DOHH2 (cell line): ENCODE measurements around the gene ALG8.

Source experiments
- H3F3A ChIP-seq: fragments of 200-600 bp; sonication (generic), shearing (Covaris generic); 2 replicates; pipeline ENCODE4 v1.6.0; 2016; ENCODE audit warnings: antibody characterized with exemption, mild to moderate bottlenecking; ENCODE audit not compliant: control insufficient read depth, insufficient read depth
- H3K27ac ChIP-seq: fragments of 200-600 bp; sonication (generic); 2 replicates; pipeline ENCODE4 v1.5.1; 2014; ENCODE audit warnings: low read depth, mild to moderate bottlenecking, low read length, moderate library complexity
- H3K27me3 ChIP-seq: fragments of 200-600 bp; sonication (generic); 2 replicates; pipeline ENCODE4 v1.6.1; 2014; ENCODE audit warnings: mild to moderate bottlenecking, low read length, mixed read lengths; ENCODE audit not compliant: control insufficient read depth
- H3K36me3 ChIP-seq: fragments of 200-600 bp; sonication (generic); 2 replicates; pipeline ENCODE4 v1.6.1; 2014; ENCODE audit warnings: mild to moderate bottlenecking, low read length, moderate library complexity, mixed read lengths; ENCODE audit not compliant: control insufficient read depth
- H3K4me1 ChIP-seq: fragments of 200-600 bp; sonication (generic); 2 replicates; pipeline ENCODE4 v1.6.1; 2014; ENCODE audit warnings: mild to moderate bottlenecking, low read length, mixed read lengths; ENCODE audit not compliant: control insufficient read depth
- H3K4me2 ChIP-seq: fragments of 200-600 bp; sonication (generic); 2 replicates; pipeline ENCODE4 v1.6.0; 2014; ENCODE audit warnings: mild to moderate bottlenecking, low read length, moderate library complexity
- H3K4me3 ChIP-seq: fragments of 200-600 bp; sonication (generic); 2 replicates; pipeline ENCODE4 v1.5.1; 2014; ENCODE audit warnings: mild to moderate bottlenecking, low read length, mixed read lengths
- H3K79me2 ChIP-seq: fragments of 200-600 bp; sonication (generic); 2 replicates; pipeline ENCODE4 v1.6.1; 2014; ENCODE audit warnings: mild to moderate bottlenecking, low read length, mixed read lengths; ENCODE audit not compliant: control insufficient read depth
- H3K9me2 ChIP-seq: fragments of 200-600 bp; sonication (generic); replicated peaks from 2 replicates; pipeline ENCODE4 v1.6.1; 2014; ENCODE audit warnings: mild to moderate bottlenecking, low read length, mixed read lengths; ENCODE audit not compliant: control insufficient read depth
- H3K9me3 ChIP-seq: fragments of 200-600 bp; sonication (generic); 2 replicates; pipeline ENCODE4 v1.6.1; 2014; ENCODE audit warnings: antibody characterized with exemption, low read length, mixed read lengths; ENCODE audit not compliant: control insufficient read depth, insufficient read depth
- H4K20me1 ChIP-seq: fragments of 200-600 bp; sonication (generic); 2 replicates; pipeline ENCODE4 v1.6.0; 2014; ENCODE audit warnings: low read depth, mild to moderate bottlenecking, antibody characterized with exemption, low read length, moderate library complexity; ENCODE audit not compliant: control insufficient read depth, insufficient read depth
- CTCF ChIP-seq: fragments of 200-600 bp; sonication (generic); IDR thresholded peaks from one replicate; pipeline ENCODE4 v1.5.1; 2014; ENCODE audit warnings: antibody characterized with exemption, mild to moderate bottlenecking, low read depth, low read length; ENCODE audit not compliant: poor library complexity, severe bottlenecking
- EZH2phosphoT487 ChIP-seq: fragments of 200-600 bp; sonication (generic); IDR thresholded peaks from 2 replicates; pipeline ENCODE4 v1.6.1; 2017; ENCODE audit warnings: borderline replicate concordance, mild to moderate bottlenecking, antibody characterized with exemption, low read length, moderate library complexity, mixed read lengths

Gene ALG8

GRCh38 chr11:78140392-78141077 lies 1.1 kb upstream of the ALG8 start:
- H3K9me3 ChIP-seq, result no peaks in the 10 kb centered on the region
- no peak for TF ChIP-seq CTCF
- no peak for TF ChIP-seq EZH2phosphoT487
- peaks cover 36% of the 10 kb centered on the region for H3K4me1 ChIP-seq
- no peak overlapping the region for H3K27ac ChIP-seq
- no peaks in the 10 kb centered on the region for H3F3A ChIP-seq
- peak overlapping the region; percentile 88 for H3K4me2 ChIP-seq
- H3K36me3 ChIP-seq, result peaks cover 36% of the 10 kb centered on the region
- H3K79me2 ChIP-seq, result peaks cover 49% of the 10 kb centered on the region
- H3K4me3 ChIP-seq, result peak overlapping the region; percentile 96
- H3K9me2 ChIP-seq, result no peaks in the 10 kb centered on the region
- no peaks in the 10 kb centered on the region for H4K20me1 ChIP-seq
- H3K27me3 ChIP-seq, result no peaks in the 10 kb centered on the region

- Histone ChIP-seq H3K27me3 (no peaks in the 10 kb centered on the region), H4K20me1 (no peaks in the 10 kb centered on the region), H3K4me2 (peak overlapping the region; percentile 88), H3K4me3 (peak overlapping the region; percentile 96), H3K79me2 (peaks cover 65% of the 10 kb centered on the region), H3F3A (no peaks in the 10 kb centered on the region), H3K4me1 (peaks cover 36% of the 10 kb centered on the region), H3K27ac (peak overlapping the region; percentile 58), H3K36me3 (peaks cover 50% of the 10 kb centered on the region), H3K9me2 (no peaks in the 10 kb centered on the region), H3K9me3 (no peaks in the 10 kb centered on the region)
- TF ChIP-seq EZH2phosphoT487 (no peak), CTCF (no peak)
Observed at GRCh38 chr11:78138694-78139421, 568 bp downstream of the ALG8 start.

DNA sequence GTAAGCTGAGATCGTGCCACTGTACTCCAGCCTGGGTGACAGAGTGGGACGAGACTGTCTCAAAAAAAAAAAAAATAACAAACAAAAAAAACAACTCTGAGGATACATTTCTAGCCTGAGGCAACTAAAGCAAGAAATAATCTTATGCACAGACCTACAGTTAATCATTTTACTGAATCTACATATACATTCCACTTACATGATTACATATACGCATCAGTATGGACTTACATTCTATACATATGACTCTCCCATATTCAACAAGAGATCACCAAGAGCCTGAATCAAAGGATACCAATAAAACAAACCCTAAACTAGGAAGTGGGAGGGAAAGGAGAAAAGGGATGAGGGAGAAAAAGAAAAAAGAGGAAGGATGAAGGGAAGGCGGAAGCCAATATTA lies 1.1 kb downstream of the ALG8 start:
- Histone ChIP-seq H3K4me2 (peak overlapping the region; percentile 88), H3K79me2 (peaks cover 69% of the 10 kb centered on the region), H3K36me3 (peaks cover 51% of the 10 kb centered on the region)

More for the DNA sequence above, 1.1 kb downstream of the ALG8 start:
- TF ChIP-seq CTCF, result no peak
- no peak for TF ChIP-seq EZH2phosphoT487
- no peaks in the 10 kb centered on the region for H3K27me3 ChIP-seq
- H3K27ac ChIP-seq, result no peak overlapping the region
- no peaks in the 10 kb centered on the region for H3K9me2 ChIP-seq
- H3K4me3 ChIP-seq, result peak overlapping the region; percentile 96
- H4K20me1 ChIP-seq, result no peaks in the 10 kb centered on the region
- H3K4me1 ChIP-seq, result peaks cover 32% of the 10 kb centered on the region
- H3K9me3 ChIP-seq, result no peaks in the 10 kb centered on the region
- no peaks in the 10 kb centered on the region for H3F3A ChIP-seq
